GM18868 (cell line): ENCODE data around the gene OTOGL.
"Not testable (repeated sequence)": the region's sequence is repeated elsewhere in the genome, so short reads cannot be mapped to it uniquely, and the experiment has no call there.

Experiments used
- ATAC-seq: cut with Tn5 transposase; IDR thresholded peaks from one replicate; pipeline ENCODE4 v1.9.1; 2021; ENCODE audit warnings: mild to moderate bottlenecking, moderate library complexity; ENCODE audit not compliant: unreplicated experiment

Gene OTOGL

GRCh38 chr12:80213871-80214270 lies 114.5 kb downstream of the OTOGL start:
- ATAC-seq = no peak

DNA sequence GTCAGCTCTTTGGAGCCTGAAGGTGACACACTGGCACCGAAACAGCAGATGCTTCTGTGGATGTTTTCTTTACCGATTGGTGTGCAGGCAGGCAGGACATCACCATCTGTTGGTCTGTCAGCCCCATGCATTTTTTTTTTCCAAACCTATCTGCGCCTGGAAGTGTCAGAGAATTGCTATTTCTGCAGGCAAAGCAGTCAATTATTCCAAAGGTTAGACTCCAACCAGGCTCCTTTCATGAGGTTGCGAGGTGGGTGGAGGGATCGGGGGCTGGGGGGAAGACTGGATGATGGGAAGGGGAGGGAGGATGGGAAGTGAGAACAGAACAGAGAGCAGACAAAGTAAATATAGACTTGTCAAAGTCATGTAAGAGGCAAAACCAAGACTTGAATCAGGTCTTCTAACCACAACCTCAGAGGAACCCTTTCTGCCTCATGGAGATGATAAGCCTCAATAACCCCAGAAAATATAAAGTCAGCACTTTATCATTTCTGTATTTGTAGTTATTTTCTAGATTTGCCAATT lies 117.7 kb downstream of the OTOGL start:
- peak; percentile 85 for ATAC-seq

DNA sequence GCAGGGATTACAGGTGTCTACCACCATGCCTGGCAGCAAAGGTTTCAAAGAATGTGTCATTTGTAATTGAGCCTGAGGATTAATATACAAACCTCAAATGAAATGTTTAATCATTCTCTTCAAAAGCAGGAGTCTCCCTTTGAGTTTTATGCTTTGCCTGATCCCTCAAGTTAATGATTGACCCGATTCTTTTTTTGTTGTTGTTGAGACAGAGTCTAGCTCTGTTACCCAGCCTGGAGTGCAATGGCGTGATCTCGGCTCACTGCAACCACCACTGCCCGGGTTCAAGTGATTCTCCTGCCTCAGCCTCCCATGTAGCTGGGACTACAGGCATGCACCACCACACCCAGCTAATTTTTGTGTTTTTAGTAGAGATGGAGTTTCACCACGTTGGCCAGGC lies 119.6 kb downstream of the OTOGL start:
- not testable (repeated sequence) for ATAC-seq

GRCh38 chr12:80219345-80219744 lies 120.0 kb downstream of the OTOGL start:
- no peak for ATAC-seq

GRCh38 chr12:80222261-80222660 lies 122.9 kb downstream of the OTOGL start:
- ATAC-seq = no peak

GRCh38 chr12:80226576-80226975 lies 127.2 kb downstream of the OTOGL start:
- no peak for ATAC-seq

DNA sequence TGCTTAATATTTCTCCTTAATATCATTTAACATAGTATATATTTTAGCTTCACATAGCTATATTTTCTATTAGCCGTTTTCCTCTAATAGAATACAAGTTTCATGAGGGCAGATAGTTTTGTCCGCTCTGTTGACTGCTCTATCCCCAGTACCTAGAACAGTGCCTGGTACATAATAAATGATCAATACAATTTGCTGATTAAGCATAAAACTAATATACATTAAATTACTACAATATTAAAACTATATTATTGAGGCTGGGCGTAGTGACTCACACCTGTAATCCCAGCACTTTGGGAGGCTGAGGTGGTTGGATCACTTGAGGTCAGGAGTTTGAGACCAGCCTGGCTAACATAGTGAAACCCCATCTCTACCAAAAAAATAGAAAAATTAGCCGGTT lies 128.6 kb downstream of the OTOGL start:
- not testable (repeated sequence) for ATAC-seq

DNA sequence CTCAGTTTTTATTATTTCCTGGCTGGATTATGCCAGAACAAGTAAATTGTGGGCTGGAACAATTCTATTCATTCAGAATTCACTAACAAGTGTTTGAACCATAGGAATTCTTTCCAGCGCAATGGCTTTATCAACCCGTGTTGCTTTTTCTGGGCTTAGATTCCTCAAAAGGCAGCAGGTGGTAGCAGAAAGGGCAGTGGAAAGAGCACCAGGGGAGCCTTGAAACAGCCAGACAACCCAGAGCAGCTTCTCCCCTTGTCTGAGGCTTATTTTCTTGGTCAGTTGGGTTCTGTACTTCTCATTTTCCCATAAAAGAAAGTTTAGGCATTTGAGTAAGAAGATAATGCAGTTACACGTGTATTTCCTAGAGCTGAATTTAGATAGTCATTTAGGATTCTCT lies 130.7 kb downstream of the OTOGL start:
- no peak for ATAC-seq

GRCh38 chr12:80232837-80233236 lies 133.5 kb downstream of the OTOGL start:
- no peak for ATAC-seq

DNA sequence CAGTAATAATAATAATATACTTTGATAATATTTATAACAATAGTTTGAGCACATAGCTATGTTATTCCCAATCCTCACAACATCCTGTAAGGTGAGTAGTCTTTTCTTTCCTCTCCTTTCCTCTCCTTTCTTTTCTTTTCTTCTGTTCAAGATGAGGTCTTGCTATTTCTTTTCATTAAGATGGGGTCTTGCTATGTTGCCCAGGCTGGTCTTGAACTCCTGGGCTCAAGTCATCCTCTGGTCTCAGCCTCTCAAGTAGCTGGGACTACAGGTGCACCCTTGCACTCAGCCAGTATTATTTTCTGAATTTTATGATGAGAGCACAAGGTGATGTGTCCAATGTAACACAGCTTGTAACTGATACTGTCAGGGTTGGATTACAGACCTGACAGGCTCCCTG lies 134.6 kb downstream of the OTOGL start:
- no peak for ATAC-seq

- no peak for ATAC-seq
Observed at GRCh38 chr12:80234667-80235066, 135.3 kb downstream of the OTOGL start.

GRCh38 chr12:80235944-80236343 lies 136.6 kb downstream of the OTOGL start:
- no peak for ATAC-seq

DNA sequence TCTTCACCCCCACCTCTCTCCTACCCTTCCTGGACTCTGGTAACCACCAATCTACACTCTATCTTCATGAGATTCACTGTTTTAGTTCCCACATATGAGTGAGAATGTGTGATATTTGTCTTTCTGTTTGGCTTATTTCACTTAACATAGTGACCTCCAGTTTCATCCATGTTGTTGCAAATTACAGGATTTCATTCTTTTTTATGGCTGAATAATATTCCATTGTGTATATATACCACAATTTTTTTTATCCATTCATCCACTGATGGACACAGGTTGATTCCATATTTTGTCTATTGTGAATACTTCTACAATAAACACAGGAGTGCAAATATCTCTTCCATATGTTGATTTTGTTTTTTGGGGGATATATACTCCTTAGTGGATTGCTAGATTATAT lies 140.5 kb downstream of the OTOGL start:
- no peak for ATAC-seq

DNA sequence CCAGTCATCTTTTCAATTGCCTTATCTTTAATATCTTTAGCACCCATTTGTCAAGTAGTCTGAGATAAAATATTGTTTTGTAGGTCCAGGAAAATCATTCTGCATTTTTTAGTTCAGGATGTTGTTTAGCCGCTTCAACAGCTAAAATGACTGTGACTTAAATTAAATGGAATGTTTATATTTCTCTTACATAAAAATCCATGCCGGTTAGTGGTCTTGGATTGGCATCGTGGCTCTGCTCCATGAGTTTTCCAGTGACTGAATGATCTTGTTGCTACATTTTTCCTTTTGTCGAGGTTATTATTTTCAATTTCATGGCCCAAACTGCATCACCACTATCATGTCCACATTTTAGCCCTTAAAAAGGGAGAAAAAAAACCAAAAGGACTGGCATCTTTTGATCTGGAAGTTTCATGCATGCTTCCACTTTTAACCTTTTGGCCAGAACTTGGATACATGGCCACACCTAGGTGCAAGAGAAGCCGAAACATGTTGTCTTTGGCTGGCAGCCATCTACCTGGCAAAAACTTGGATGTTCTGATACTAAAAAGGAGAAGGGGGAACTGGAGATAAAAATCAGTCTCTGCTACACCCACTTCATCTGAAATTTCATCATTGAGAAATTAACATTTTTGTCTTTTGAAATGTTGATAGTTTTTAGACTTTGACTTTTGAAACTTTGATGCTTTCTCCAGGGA lies 142.4 kb downstream of the OTOGL start:
- ATAC-seq = no peak

- ATAC-seq = no peak
Observed at GRCh38 chr12:80242321-80242720, 143.0 kb downstream of the OTOGL start.

- not testable (repeated sequence) for ATAC-seq
Observed at GRCh38 chr12:80249581-80249980, 150.2 kb downstream of the OTOGL start.

GRCh38 chr12:80257920-80258319 lies 158.6 kb downstream of the OTOGL start:
- no peak for ATAC-seq

DNA sequence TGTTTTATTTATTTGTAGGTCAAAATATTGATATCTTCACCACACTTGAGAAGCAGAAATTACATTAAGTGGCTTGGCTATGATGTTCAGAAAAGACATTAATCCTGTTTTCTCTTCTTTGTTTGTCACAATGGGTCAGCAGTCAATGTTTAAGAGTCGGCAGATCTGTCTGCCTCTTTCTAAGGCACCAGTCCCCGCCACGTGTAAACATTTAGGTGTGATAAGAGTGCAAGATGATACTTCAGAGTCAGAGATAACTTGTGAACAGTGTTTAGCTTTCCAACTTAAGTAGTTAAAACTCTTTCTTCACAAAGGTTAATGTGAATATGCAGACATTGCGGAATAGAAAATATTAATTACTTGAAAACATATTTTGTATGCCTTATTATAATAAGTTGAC lies 160.9 kb downstream of the OTOGL start:
- no peak for ATAC-seq

GRCh38 chr12:80261403-80261802 lies 162.1 kb downstream of the OTOGL start:
- ATAC-seq = no peak

GRCh38 chr12:80262346-80262745 lies 163.0 kb downstream of the OTOGL start:
- ATAC-seq = no peak

GRCh38 chr12:80262771-80263170 lies 163.4 kb downstream of the OTOGL start:
- ATAC-seq = no peak

DNA sequence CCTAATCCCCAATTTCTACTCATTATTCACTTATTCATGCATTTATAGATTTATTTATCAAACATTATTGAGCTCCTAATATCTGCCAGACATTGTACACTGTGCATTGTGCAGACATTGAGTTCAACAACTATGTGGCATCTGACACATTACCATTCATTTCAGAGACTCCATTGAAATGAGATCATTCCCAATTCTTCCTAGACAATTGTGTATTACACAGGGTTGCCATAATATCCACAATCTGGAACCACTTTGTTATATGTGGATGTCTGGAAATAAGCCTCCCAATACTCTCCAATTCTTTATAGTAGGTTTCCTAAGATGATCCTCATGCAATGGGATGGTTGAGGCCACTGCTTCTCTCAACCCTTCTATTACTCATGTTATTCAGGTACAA lies 165.0 kb downstream of the OTOGL start:
- no peak for ATAC-seq

DNA sequence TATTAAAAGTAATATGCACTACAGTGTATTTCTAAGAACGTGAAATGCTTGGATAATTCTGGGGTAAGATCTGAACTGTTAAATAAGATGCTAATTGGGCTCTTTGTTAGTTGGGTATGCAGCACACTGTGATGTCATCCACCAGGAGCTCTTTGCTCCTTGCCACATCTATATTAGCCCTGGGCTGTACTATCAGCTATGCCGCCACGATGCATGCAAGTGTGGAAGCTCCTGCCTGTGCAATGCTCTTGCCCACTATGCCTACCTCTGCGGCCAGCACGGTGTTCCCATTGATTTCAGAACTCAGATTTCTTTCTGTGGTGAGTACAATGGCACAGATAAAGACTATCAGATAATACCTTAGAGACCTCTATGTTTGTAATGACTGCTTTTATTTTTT lies 165.6 kb downstream of the OTOGL start:
- ATAC-seq = no peak
